KMS-11 (cell line): ENCODE measurements around the gene UQCC2.

Source experiments
- H2AFZ ChIP-seq: fragments of 200-600 bp; sonication (generic); 2 replicates; pipeline ENCODE4 v1.6.1; 2016; ENCODE audit warnings: antibody characterized with exemption, mixed run types, low read depth
- H3K27ac ChIP-seq: fragments of 200-600 bp; sonication (generic); 2 replicates; pipeline ENCODE4 v1.6.1; 2016; ENCODE audit warnings: mild to moderate bottlenecking, mixed run types
- H3K27me3 ChIP-seq: fragments of 200-600 bp; sonication (generic); 2 replicates; pipeline ENCODE4 v1.6.1; 2017; ENCODE audit warnings: mild to moderate bottlenecking, low read depth, mixed run types, moderate library complexity; ENCODE audit not compliant: insufficient read depth
- H3K36me3 ChIP-seq: fragments of 200-600 bp; sonication (generic); 2 replicates; pipeline ENCODE4 v1.6.1; 2017; ENCODE audit warnings: mild to moderate bottlenecking, mixed run types; ENCODE audit not compliant: insufficient read depth
- H3K4me1 ChIP-seq: fragments of 200-600 bp; sonication (generic); 2 replicates; pipeline ENCODE4 v1.6.1; 2016; ENCODE audit warnings: mild to moderate bottlenecking, low read depth, mixed run types; ENCODE audit not compliant: poor library complexity, severe bottlenecking
- H3K4me2 ChIP-seq: fragments of 200-600 bp; sonication (generic); 2 replicates; pipeline ENCODE4 v1.7.0; 2016; ENCODE audit warnings: mild to moderate bottlenecking, mixed run types
- H3K4me3 ChIP-seq: fragments of 200-600 bp; sonication (generic); IDR thresholded peaks from 2 replicates; pipeline ENCODE4 v1.6.1; 2017; ENCODE audit warnings: low read depth, low read length, mixed read lengths; ENCODE audit not compliant: insufficient read depth
- H3K79me2 ChIP-seq: fragments of 200-600 bp; sonication (generic); 2 replicates; pipeline ENCODE4 v1.6.1; 2016; ENCODE audit warnings: low read depth, mixed run types; ENCODE audit not compliant: insufficient read depth
- H3K9ac ChIP-seq: fragments of 200-600 bp; sonication (generic); 2 replicates; pipeline ENCODE4 v1.6.1; 2016; ENCODE audit warnings: mild to moderate bottlenecking, mixed run types
- H4K20me1 ChIP-seq: fragments of 200-600 bp; sonication (generic); 2 replicates; pipeline ENCODE4 v1.6.1; 2016; ENCODE audit warnings: mild to moderate bottlenecking, mixed run types; ENCODE audit not compliant: insufficient read depth
- CTCF ChIP-seq: fragments of 200-600 bp; sonication (generic); conservative IDR thresholded peaks from 2 replicates; pipeline ENCODE4 v1.6.1; 2017; ENCODE audit warnings: low read depth, mild to moderate bottlenecking, antibody characterized with exemption, low read length, moderate library complexity, mixed read lengths

The UQCC2 gene

DNA sequence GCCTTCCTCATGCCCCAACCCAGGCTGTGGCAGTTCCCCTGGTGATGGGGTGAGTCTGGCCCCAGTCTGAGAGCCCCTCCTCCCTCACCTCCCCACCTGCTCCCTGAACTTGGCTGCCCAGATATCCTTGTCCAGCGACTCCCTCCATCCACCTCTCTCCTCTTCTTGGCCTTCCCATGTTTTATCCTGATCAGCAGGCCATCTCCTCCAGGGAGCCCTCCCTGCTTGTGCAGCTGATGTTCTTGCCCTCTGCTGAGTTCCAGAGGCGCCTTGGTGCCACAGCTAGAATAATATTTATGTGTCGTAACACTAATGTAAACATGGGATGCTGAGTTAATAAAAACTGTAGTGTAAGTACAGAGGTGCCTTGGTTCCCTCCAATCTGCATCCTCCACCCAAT, 45.6 kb upstream of the UQCC2 start:
- H3K27me3 ChIP-seq: peaks cover 41% of the 10 kb centered on the region; the same call in 1 of the 2 replicates
- no peaks in the 10 kb centered on the region for H3K4me1 ChIP-seq
- no peaks in the 10 kb centered on the region for H4K20me1 ChIP-seq
- no peak overlapping the region for H3K4me2 ChIP-seq
- no peak for TF ChIP-seq CTCF
- H3K36me3 ChIP-seq: no peaks in the 10 kb centered on the region
- no peak overlapping the region for H3K9ac ChIP-seq
- H2AFZ ChIP-seq: no peak overlapping the region
- H3K79me2 ChIP-seq: no peaks in the 10 kb centered on the region
- H3K27ac ChIP-seq: no peak overlapping the region
- no peak overlapping the region for H3K4me3 ChIP-seq

GRCh38 chr6:33756211-33756954, 44.9 kb upstream of the UQCC2 start:
- TF ChIP-seq CTCF: no peak
- H3K4me3 ChIP-seq: no peak overlapping the region
- H4K20me1 ChIP-seq: no peaks in the 10 kb centered on the region
- H3K36me3 ChIP-seq: no peaks in the 10 kb centered on the region
- no peaks in the 10 kb centered on the region for H3K4me1 ChIP-seq
- H3K9ac ChIP-seq: no peak overlapping the region
- H3K79me2 ChIP-seq: no peaks in the 10 kb centered on the region
- peaks cover 43% of the 10 kb centered on the region; the same call in 1 of the 2 replicates for H3K27me3 ChIP-seq
- no peak overlapping the region for H3K27ac ChIP-seq
- H2AFZ ChIP-seq: no peak overlapping the region
- no peak overlapping the region for H3K4me2 ChIP-seq

DNA sequence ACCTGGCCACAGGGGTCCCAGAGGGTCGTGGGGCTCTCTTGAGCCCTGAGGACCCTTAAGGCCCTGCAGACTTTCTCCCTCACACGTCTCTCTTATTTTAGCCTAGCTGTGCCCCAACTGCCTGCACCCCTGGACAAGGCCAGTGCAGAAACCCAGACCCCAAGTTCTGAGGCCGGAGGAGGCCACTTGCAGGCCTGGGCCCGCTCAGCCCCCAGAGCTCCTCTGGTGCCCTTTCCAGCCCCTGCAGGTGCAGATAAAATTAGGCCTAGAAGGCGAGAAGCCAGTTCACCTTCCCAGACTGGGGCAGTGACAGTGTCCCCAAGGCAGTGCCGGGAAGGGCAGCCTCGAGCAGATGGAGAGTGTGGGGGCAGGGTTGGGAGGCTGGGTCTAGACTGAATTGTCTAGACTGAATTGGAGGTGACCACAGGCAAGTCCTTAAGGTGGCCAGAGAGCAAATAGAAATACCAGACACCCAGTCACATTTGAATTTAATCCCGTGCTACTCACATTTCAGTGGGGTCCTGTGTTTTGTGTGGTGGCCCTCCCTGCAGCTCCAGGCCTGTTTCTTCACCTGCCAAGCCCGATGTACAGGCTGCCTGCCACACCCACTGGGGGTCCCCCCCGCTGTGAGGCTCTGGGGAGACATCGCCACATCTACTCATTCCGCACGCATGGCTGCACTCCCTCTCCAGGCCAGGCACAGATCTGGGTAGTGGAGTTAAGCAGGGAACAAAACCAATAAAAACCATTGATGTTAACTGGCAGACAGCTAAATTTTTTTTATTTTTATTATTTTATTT, 43.8 kb upstream of the UQCC2 start:
- no peak overlapping the region for H3K4me3 ChIP-seq
- H3K36me3 ChIP-seq: no peaks in the 10 kb centered on the region
- H3K9ac ChIP-seq: no peak overlapping the region
- peaks cover 51% of the 10 kb centered on the region; the same call in 1 of the 2 replicates for H3K27me3 ChIP-seq
- H4K20me1 ChIP-seq: no peaks in the 10 kb centered on the region
- no peak overlapping the region for H3K4me2 ChIP-seq
- H3K79me2 ChIP-seq: no peaks in the 10 kb centered on the region
- H3K4me1 ChIP-seq: no peaks in the 10 kb centered on the region
- H3K27ac ChIP-seq: no peak overlapping the region
- H2AFZ ChIP-seq: no peak overlapping the region
- TF ChIP-seq CTCF: no peak

- no peak overlapping the region for H3K9ac ChIP-seq
- no peak overlapping the region for H3K4me3 ChIP-seq
- H2AFZ ChIP-seq: no peak overlapping the region
- no peaks in the 10 kb centered on the region for H3K4me1 ChIP-seq
- H3K27ac ChIP-seq: no peak overlapping the region
- H3K79me2 ChIP-seq: no peaks in the 10 kb centered on the region
- TF ChIP-seq CTCF: no peak
- H3K36me3 ChIP-seq: no peaks in the 10 kb centered on the region
- peaks cover 53% of the 10 kb centered on the region; the same call in 1 of the 2 replicates for H3K27me3 ChIP-seq
- no peaks in the 10 kb centered on the region for H4K20me1 ChIP-seq
- H3K4me2 ChIP-seq: no peak overlapping the region
Measured at GRCh38 chr6:33754222-33754621, 42.7 kb upstream of the UQCC2 start.
